T follicular helper cell (primary cell): ENCODE results near the gene YEATS2.
"Not testable (repeated sequence)": the region's sequence is repeated elsewhere in the genome, so short reads cannot be mapped to it uniquely, and the experiment has no call there.

ENCODE experiments used
- DNase-seq: peaks from one replicate; pipeline ENCODE4 v3.0.0-alpha.2; 2020; ENCODE audit warnings: low read depth
- total RNA-seq, 2 experiments: gene quantifications; one replicate each; lab custom pipeline; 2026; lab: John Stamatoyannopoulos, UW

Gene YEATS2
- 89.3 to 91.3 reads per million in 2 experiments for total RNA-seq

- DNase-seq: peak; percentile 52
These were observed at the start of gene YEATS2 for GRCh38 chr3:183697610-183698317. Gene YEATS2 (plus strand): TSS chr3:183697797. CDS start chr3:183715163, 17,366 bp downstream.

GRCh38 chr3:183650554-183650953 is 47.0 kb upstream of the YEATS2 start:
- no peak for DNase-seq

GRCh38 chr3:183653209-183654064 is 44.2 kb upstream of the YEATS2 start:
- no peak for DNase-seq

GRCh38 chr3:183654727-183655126 is 42.9 kb upstream of the YEATS2 start:
- no peak for DNase-seq

- no peak for DNase-seq
These were observed 35.5 kb upstream of the YEATS2 start for GRCh38 chr3:183662099-183662498.

GRCh38 chr3:183664913-183665381 is 32.6 kb upstream of the YEATS2 start:
- DNase-seq: no peak

- DNase-seq: no peak
These were observed 17.5 kb upstream of the YEATS2 start for GRCh38 chr3:183680061-183680460.

GRCh38 chr3:183687705-183688104 is 9.9 kb upstream of the YEATS2 start:
- no peak for DNase-seq

- DNase-seq: no peak
These were observed 8.7 kb upstream of the YEATS2 start for GRCh38 chr3:183688874-183689273.

GRCh38 chr3:183689621-183690020 is 8.0 kb upstream of the YEATS2 start:
- DNase-seq: not testable (repeated sequence)

- DNase-seq: no peak
These were observed 7.1 kb upstream of the YEATS2 start for GRCh38 chr3:183690402-183690995.

- no peak for DNase-seq
These were observed 5.2 kb upstream of the YEATS2 start for GRCh38 chr3:183692436-183692835.

GRCh38 chr3:183695569-183696364 is 1.8 kb upstream of the YEATS2 start:
- no peak for DNase-seq

GRCh38 chr3:183697123-183697609 is 431 bp upstream of the YEATS2 start:
- no peak for DNase-seq

GRCh38 chr3:183698318-183698751 is 738 bp downstream of the YEATS2 start:
- peak; percentile 3 for DNase-seq

- no peak for DNase-seq
These were observed 1.2 kb downstream of the YEATS2 start for GRCh38 chr3:183698756-183699155.

- DNase-seq: no peak
These were observed 1.8 kb downstream of the YEATS2 start for GRCh38 chr3:183699238-183699947.

GRCh38 chr3:183701744-183702143 is 4.1 kb downstream of the YEATS2 start:
- no peak for DNase-seq

GRCh38 chr3:183703892-183704291 is 6.3 kb downstream of the YEATS2 start:
- DNase-seq: not testable (repeated sequence)

- no peak for DNase-seq
These were observed 12.6 kb downstream of the YEATS2 start for GRCh38 chr3:183710231-183710630.

- no peak for DNase-seq
These were observed 13.9 kb downstream of the YEATS2 start for GRCh38 chr3:183711516-183711915.
